Limb (tissue), 2 donors: ENCODE data around the gene DNAJC17.

ENCODE experiments used
- DNase-seq, 2 donors: peaks; one replicate each; pipeline ENCODE4 v3.0.0-alpha.2; 2016; ENCODE audit errors: extremely low spot score in 2 of 2

Gene DNAJC17, protein sequence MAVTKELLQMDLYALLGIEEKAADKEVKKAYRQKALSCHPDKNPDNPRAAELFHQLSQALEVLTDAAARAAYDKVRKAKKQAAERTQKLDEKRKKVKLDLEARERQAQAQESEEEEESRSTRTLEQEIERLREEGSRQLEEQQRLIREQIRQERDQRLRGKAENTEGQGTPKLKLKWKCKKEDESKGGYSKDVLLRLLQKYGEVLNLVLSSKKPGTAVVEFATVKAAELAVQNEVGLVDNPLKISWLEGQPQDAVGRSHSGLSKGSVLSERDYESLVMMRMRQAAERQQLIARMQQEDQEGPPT

DNA sequence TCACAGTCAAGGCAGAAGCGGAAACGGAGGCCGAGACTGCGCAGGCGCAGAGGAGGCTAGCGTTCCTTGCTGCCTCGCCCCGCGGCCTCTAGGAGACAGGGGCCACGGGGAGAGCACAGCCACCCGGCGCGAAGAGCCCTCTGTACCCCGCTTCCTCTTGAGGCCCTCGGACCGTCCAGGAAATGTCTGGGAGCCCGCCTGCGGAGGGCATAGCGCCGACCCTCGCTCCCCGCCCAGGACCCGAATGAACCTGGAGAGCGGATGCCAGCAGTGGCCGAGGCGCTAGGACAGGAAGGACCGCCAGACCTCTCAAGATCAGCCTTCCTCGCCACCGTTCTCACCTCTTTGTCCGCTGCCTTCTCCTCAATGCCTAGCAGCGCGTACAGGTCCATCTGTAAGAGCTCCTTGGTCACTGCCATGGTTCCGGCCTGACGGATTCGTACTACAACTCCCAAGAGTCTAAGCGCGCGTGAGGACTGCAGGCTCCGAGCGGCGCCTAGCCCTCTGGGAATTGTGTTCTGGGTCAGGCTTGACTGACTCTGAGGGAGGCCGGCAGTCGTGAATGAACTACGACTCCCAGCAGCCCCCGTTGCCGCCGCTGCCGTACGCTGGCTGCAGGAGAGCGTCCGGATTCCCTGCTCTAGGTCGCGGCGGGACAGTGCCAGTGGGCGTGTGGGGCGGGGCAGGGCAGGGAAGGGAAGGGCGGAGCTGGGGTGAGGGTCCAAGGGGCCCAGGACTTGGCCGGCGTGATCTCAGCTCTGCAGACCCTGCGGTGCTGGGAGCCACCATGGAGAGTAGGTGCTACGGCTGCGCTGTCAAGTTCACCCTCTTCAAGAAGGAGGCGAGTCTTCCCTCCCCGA is at the start of gene DNAJC17, which contains the start of gene ZFYVE19:
Gene DNAJC17, minus strand, starts transcription at position 446 of the 860 bp plus-strand sequence. Its CDS starts 27 bp downstream, at position 419.
Gene ZFYVE19, plus strand, starts transcription at position 62 of the 860 bp plus-strand sequence. Its CDS starts 501 bp downstream, at position 563.
- DNase-seq, result peak; percentile 96 to 100

DNA sequence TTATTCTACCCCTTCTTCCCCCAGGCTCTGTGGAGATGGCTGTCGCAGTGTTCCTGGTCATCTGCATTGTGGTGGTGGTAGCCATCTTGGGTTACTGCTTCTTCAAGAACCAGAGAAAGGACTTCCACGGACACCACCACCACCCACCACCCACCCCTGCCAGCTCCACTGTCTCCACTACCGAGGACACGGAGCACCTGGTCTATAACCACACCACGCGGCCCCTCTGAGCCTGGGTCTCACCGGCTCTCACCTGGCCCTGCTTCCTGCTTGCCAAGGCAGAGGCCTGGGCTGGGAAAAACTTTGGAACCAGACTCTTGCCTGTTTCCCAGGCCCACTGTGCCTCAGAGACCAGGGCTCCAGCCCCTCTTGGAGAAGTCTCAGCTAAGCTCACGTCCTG is 49.5 kb upstream of the DNAJC17 start:
- DNase-seq, result peak in 1 of 2 donors; percentile 24

DNA sequence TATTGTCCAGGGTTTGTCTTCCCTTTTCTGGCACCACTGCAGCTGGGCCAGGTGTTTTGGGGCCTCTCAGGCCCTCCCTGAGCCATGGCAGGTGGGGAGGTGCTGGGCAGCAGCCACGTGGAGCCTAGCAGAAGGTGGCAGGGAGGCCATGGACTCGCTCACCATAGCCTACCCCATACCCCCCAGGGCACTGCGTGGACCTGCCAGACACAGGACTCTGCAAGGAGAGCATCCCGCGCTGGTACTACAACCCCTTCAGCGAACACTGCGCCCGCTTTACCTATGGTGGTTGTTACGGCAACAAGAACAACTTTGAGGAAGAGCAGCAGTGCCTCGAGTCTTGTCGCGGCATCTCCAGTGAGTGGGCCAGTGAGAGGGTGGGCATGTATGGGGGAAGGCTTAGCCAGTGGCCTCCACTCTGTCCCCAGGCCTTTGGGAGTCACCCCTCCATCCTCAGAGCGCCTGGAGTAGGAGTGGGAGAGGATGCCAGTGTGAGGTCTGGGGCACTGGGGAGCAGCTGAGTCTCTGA is 48.5 kb upstream of the DNAJC17 start:
- peak in 1 of 2 donors; percentile 16 for DNase-seq

DNA sequence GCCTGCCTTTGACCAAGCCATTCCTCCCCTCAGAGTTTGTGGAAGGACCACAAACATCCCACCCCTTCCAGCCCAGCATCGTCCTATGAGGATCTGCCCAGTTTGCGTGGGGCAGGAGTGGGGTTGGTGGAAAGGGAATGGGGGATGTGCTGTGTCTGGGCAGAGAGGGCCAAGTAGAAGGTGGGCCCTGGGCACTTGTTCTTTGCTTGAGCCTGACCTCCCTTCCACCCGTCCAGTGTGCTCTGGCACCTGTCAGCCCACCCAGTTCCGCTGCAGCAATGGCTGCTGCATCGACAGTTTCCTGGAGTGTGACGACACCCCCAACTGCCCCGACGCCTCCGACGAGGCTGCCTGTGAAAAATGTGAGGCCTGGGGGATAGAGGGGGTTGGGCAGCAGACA is 46.9 kb upstream of the DNAJC17 start:
- no peak for DNase-seq

DNA sequence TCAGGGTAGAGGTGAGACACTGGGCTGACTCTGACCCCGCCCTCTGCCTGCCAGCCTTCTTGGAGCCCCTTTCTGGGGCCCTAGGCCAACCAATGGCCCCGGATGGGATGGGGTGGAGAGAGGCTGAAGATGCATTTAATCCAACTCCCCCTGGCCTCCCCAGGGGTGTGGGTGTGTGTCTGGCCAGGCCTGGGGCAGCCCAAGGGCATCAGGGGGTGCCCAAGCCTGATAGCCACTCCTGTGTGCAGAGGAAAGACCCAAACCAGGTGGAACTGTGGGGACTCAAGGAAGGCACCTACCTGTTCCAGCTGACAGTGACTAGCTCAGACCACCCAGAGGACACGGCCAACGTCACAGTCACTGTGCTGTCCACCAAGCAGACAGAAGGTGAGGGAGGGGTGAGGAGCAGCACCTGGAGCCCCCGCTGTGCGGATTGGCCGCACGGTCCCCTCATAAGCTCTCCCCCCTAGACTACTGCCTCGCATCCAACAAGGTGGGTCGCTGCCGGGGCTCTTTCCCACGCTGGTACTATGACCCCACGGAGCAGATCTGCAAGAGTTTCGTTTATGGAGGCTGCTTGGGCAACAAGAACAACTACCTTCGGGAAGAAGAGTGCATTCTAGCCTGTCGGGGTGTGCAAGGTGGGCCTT is 46.1 kb upstream of the DNAJC17 start:
- peak in 1 of 2 donors; percentile 20 for DNase-seq

DNA sequence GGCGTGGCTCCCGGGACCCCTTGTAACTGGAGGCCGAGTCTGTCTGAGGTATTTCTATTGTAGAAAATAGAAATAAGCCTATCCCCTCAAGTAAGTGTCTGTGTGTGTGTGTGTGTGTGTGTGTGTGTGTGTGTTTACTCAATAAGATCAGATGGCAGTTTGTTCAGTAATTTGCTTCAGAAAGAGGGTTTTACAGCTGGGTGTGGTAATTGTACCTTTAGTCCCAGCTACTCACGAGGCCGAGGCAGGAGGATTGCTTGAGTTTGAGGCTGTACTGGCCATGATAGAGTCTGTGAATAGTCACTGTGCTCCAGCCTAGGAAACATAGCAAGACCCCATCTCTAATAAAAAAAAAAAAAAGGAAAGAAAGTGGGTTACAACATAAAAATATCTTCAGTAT is 45.3 kb upstream of the DNAJC17 start:
- DNase-seq, result no peak

DNA sequence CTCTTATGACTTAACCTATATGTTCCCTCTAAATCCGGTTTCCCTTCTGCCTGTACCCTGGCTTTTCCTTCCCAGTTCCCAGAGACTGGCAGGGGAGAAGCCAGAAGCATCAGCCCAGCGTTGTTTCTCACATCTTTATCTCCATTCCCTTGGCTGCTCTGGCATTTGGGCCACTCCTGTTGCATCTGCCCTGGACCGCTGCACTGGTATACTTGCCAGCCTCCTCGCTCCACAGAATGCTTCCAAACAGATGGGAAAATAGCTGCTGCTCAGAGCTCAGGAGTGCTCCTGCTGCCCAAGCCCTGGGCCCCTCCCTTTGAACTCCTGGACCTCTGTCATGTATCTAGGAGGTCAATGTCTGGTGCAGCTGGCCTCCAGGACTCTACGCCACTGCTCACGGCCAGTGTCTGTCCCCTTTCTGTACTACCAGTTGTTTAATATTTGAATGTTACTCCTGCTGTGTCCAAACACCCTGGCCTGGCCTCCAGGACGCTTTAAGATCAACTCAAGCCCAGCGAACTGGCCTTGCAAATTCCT is 43.4 kb upstream of the DNAJC17 start:
- DNase-seq, result no peak

DNA sequence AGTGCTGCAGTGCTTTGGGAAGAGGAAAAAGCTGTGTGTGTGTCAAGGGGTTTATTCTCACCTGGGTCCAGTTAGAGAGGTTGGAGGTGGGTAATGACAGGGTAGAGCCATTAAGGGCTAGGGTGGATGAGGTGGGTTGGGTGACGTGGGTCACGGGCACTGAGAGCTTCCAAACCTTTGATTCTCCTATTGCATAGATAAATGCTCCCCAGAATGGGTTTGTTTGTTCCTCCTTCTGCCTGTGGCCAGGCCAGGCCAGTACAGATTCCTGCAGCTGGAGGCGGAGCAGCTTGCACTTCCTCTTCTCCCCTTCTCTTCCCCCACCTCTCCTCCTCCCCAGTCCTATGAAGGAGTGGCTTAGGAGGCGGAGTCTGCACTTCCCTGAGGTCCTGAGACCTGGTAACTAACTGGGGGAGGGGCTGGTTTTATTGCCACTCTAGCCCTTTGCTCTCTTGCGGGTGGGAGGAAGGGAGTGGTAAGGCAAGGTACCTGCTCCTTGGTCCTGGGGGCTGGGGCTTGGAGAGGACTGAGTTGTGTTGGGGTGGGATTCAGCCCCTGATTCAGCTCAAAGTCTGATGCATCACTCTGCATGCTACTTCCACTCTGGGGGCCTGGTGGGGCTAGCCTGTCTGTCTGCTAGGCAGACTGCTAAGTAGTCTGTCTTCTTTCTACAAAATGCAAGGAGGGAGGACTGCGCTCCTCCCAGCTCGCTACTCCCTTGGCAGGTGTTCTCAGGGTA is 40.1 kb upstream of the DNAJC17 start:
- no peak for DNase-seq

DNA sequence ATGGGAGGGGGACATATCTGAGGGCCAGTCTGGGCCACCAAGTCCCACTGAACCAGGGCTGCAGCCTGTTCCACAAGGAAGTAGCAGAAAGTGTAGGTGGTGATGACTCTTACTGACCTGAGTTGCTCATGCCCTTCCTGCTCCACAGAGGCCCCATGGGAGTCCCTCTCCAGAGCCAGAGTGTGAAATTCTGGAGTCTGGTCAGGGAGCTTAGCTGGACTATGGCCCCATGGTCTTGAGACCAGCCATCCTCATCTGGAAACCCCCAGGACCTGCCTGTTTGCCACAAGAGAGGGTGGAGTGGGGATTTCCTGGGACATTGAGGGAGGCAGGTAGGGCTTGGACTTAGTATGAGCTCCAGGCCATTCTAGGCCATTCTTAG is 39.6 kb upstream of the DNAJC17 start:
- DNase-seq, result no peak

DNA sequence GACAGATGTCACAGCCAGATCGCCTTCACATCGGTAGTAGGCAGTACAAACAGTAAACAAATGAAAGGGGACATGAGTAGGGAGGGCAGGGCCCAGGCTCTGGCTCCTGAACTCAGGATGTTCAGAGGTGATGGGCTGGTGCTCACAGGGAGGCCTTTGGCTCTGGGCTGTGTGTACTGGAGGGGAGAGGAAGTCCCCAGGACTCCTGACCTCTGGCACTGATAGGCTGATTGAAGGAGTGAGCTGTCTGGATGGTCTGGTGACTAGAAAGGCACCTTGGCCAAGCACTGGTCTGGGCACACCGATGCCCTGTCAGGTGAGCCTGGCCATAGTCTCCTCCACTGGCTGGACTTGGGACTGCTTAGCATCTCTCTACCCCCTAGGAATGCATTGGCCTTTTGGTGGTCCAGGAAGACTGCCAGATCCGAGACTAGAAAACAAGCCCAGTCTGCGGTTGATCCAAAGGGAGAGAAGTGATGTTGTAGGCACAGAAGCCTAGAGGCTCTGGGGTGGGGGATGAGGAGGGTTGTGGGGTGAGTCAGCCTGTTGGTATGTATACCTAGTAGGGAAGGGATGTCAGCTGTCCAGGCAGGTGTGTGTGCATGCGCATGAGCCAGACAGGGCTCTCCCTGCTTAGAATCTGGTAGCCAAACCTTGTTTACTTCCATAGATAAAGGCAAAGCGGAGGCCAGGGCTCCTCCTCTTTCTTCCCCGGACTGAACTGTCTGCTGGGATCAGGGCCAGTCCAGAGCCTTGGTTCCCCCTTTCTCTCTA is 38.4 kb upstream of the DNAJC17 start:
- no peak for DNase-seq

DNA sequence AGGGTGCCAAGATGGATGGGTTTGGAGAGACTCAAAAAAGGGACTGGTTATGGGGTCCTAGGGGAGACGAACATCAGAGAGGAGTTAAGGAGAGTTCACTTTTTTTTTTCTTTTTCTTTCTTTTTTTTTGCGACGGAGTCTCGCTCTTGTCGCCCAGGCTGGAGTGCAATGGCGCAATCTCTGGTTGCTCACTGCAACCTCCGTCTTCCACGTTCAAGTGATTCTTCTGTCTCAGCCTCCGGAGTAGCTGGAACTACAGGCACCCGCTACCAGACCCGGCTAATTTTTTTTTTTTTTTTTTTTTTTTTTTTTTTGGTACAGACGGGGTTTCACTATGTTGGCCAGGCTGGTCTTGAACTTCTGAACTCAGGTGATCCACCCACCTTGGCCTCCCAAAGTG is 37.8 kb upstream of the DNAJC17 start:
- no peak for DNase-seq

DNA sequence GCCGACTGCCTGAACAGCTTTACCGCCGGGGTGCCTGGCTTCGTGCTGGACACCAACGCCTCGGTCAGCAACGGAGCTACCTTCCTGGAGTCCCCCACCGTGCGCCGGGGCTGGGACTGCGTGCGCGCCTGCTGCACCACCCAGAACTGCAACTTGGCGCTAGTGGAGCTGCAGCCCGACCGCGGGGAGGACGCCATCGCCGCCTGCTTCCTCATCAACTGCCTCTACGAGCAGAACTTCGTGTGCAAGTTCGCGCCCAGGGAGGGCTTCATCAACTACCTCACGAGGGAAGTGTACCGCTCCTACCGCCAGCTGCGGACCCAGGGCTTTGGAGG is 37.4 kb upstream of the DNAJC17 start:
- DNase-seq, result peak in 1 of 2 donors; percentile 58

DNA sequence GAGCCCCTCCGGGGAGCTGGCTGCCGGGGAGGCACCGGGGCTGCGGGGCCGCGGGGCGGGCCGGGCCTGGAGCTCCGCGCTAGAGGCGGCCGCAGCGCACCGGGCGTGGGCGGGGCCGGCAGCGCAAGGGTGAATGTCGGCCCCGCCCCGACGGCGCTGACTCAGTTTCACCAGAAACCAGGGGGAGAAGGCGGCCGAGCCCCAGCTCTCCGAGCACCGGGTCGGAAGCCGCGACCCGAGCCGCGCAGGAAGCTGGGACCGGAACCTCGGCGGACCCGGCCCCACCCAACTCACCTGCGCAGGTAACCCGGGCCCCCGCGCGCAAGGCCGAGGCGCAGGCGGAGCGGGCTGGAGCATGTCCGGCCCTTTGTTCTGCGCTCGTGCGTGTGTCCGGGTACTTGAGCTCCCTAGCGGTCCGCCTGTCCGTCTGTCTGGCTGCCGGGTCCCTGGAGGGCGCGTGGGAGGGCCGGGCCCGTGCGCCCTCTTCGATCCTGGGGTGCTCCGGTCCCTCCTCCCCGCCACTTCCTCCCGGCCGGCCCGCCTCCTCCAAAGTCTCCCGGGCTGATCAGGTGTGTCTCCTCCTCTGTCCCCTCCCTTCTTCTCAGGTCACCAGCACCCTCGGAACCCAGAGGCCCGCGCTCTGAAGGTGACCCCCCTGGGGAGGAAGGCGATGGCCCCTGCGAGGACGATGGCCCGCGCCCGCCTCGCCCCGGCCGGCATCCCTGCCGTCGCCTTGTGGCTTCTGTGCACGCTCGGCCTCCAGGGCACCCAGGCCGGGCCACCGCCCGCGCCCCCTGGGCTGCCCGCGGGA is 36.8 kb upstream of the DNAJC17 start, which contains the start of gene SPINT1:
Gene SPINT1, plus strand, starts transcription at position 164 of the 811 bp plus-strand sequence. Its CDS starts 507 bp downstream, at position 671.
- DNase-seq, result no peak

DNA sequence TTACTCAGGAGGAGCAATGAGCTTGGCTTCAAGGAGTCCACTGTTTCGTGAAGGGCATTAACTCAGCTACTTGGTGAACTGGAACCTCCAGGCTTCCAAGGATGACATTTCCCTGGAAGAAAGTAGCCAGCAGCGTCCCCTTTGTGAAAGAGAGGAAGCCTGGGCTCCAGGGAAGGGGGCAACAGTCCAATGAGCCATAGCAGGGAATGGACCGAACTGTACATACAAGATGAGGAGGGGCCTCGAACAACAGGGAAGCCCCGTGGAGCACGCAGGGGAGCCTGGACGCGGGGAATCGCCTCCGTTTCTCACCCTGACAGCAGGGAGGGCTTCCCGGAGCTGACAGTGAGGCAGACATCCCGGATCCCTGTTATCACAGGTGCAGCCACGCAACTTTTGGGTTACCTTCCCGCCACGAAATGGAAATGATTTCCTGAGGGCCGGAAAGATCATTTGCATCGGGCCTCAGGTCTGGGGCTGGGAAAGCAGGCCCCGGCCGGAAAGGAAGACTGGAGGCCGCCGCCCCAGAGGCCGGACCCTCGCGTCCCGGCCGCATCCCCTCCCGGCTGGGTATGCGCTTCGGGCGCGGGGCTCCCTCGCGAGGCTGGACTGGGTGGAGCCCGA is 36.1 kb upstream of the DNAJC17 start:
- no peak for DNase-seq

DNA sequence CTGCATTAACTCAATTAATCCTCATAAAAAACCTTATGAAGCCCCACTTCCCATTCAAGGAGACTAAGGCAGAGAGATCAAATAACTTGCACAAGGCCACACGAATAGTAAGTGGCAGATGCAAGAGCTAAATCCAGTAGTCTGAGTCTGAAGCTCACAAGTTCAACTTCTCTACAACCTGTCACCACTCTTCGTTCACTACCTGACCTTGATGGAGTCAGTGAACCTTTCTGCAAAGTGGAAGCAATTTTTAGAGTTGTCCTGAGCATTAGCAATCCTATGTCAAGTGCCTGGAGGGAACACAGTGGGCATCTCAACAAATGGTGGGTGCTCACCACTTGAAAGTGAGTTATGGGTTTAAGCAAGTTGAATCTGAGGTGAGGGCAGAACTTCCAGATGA is 34.5 kb upstream of the DNAJC17 start:
- DNase-seq, result no peak

DNA sequence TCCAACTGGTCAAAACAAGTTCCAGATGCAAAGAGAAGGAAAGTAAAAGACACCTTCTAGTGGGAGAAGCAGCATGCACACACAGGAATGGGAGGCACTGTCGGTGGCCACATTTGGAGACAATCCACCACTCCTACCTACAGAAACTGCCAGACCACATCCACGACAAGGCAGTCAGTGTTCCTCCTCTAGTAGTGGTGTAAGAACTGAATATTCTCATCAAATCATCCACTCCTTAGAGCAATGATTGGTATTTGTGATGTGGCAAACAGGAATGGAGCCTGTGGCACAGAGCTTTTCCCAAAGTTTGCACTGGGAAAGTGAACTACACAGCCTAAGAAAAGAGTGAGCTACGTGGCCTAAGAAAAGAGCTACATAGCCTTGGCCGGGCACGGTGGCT is 31.5 kb upstream of the DNAJC17 start:
- no peak for DNase-seq

DNA sequence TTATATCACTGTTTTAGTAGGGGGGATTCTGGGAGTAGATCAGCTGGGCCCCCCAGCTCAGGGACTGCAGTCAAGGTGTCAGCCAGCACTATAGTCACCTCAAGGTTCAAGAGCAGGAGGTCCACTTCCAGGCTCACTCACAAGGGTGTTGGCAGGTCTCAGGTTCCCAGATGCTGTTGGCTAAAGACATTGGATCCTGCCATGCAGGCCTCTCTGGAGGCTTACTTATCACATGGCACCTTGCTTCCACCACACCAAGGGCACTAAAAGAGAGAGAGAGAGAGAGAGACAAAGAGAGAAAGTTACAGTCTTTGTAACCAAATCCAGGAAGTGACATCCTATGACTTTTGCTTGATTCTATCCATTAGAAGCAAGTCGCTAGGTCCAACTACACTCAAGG is 28.7 kb upstream of the DNAJC17 start:
- no peak for DNase-seq

DNA sequence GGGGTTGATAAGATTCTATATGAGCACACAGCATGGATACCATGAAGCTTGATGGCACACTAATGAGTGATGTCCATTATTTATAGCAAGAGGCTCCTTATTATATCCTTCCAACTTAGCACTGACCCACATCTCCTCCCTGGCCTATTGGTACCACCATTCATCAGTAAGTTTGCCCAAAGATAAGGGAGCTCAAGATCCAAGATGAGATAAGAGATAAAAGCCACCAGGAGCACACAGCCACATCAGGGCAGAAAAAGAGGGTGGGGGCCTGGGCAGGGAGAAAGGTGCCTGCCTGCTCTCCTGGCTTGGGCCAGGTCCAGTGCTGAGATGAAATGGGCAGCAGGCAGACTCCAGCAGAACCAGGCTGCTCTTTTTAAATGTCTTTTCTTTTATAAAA is 25.6 kb upstream of the DNAJC17 start:
- DNase-seq, result no peak

DNA sequence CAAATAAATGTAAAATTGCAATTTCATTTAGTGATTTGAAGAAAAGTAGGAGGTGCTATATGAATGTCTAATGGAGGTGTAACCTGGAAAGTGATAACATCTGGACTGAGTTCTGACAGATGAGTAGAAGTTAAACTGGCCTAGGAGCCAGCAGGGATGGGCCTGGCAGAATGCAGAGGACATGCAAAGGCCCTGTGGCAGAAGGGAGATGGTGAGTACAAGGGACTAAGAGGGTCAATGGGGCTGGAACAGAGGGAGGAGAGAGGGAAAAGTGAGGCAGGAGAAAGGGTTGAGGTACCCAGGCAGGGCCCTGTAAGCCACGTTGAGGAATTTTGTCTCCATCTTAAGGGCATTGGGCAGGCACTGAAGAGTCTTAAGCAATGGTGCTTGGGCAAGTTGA is 24.6 kb upstream of the DNAJC17 start:
- no peak for DNase-seq
